Coronary artery (tissue), 2 donors: Measurements from ENCODE around the gene PRELID2.

ENCODE experiments used
- DNase-seq: peaks from one replicate; pipeline ENCODE4 v3.0.0-alpha.2; 2017; ENCODE audit warnings: low spot score
- H3K27ac ChIP-seq, 2 donors: fragments of 200-600 bp; sonication (generic); one replicate each; pipeline ENCODE4 v1.5.1; 2016 to 2019
- H3K4me3 ChIP-seq: fragments of 200-600 bp; sonication (generic); 2 replicates; pipeline ENCODE4 v1.5.1; 2016; ENCODE audit warnings: mild to moderate bottlenecking, moderate library complexity
- TF ChIP-seq, protein P1 (sequence below): fragments of 200-600 bp; sonication (generic); IDR thresholded peaks from one replicate; pipeline ENCODE4 v1.5.1; 2019; ENCODE audit warnings: antibody characterized with exemption

PRELID2 gene

DNA sequence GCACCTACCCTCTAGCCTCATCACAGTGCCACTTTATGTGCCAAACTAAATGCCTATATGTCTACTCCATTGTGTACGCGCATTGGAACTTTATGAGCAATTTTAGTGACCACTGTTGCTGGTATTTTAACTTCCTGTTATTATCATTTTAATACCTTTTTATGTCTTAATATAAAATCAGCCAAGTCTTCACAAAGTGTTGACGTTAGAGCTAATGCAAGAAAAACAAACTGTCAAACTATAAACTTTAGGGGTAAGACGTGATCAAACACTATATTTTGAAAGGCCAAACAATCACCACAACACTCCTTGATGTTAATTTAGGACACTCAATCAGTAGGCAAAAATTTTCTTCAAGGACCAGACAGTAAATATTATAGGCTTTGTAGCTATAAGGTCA, 73.9 kb downstream of the PRELID2 start:
- no peak for DNase-seq
- TF ChIP-seq, protein P1, sequence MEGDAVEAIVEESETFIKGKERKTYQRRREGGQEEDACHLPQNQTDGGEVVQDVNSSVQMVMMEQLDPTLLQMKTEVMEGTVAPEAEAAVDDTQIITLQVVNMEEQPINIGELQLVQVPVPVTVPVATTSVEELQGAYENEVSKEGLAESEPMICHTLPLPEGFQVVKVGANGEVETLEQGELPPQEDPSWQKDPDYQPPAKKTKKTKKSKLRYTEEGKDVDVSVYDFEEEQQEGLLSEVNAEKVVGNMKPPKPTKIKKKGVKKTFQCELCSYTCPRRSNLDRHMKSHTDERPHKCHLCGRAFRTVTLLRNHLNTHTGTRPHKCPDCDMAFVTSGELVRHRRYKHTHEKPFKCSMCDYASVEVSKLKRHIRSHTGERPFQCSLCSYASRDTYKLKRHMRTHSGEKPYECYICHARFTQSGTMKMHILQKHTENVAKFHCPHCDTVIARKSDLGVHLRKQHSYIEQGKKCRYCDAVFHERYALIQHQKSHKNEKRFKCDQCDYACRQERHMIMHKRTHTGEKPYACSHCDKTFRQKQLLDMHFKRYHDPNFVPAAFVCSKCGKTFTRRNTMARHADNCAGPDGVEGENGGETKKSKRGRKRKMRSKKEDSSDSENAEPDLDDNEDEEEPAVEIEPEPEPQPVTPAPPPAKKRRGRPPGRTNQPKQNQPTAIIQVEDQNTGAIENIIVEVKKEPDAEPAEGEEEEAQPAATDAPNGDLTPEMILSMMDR, result no peak
- Histone ChIP-seq H3K4me3 (no peak overlapping the region), H3K27ac (no peak overlapping the region)

DNA sequence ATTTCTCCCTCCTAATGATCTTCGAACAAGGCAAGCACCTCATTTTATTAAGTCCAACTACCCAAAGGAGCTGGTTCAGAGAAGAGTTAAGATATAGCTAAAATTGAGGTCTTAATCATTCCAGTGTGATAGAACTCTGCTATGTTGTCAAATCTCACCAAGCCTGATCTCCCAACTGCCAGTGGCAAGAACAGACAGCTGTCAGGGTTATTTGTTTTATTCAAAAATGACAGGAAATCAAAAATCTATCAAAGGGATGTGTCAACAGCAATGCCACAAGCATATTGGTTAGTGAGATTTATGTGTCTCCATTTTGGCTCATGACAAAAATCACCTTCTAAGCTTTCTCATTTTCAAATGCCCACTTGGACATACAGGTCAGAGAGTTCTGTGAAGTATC, 74.5 kb downstream of the PRELID2 start:
- H3K27ac ChIP-seq, result no peak overlapping the region
- no peak overlapping the region for H3K4me3 ChIP-seq
- TF ChIP-seq, protein P1, result no peak
- DNase-seq, result no peak

DNA sequence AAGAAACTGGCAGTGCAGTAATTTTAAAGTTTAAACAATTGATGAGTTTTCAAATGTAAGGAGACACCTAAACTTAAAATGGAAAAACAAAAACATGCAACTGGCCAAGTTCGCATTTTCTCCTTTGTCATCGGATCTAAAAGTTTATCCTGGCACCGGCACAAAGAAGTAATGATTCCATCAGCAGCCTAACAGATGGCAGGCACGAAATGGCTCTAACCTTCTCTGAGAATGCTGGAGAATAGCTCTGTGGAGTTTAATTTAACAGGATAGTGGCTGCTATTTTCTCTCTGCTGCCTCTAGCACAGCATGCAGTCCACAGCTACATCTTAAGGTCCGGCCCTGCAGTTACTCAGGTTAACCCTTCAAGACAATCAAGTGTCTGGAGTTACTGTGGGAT, 82.2 kb downstream of the PRELID2 start:
- TF ChIP-seq, protein P1, result no peak
- H3K27ac ChIP-seq, result no peak overlapping the region
- DNase-seq, result no peak
- no peak overlapping the region for H3K4me3 ChIP-seq

DNA sequence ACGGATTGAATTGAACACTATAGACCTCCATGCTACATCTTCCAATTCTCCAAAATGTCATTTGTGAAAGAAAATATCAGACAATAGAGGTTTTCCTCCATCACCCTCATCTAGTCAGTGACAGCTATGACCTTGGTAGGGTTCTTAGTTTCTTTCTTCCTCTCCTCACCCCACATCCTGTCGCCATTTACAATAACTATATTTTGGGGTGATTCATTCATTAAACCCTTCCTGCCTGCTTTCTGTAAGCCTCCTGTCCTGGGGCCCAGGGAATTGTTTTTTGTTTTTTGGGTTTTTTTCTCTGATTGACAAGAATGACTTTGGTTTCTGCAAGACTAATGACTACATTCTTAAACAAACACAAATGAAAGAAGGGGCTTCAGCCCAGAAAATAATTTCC, 82.6 kb downstream of the PRELID2 start:
- no peak overlapping the region for H3K4me3 ChIP-seq
- TF ChIP-seq, protein P1, result no peak
- DNase-seq, result no peak
- H3K27ac ChIP-seq, result no peak overlapping the region

DNA sequence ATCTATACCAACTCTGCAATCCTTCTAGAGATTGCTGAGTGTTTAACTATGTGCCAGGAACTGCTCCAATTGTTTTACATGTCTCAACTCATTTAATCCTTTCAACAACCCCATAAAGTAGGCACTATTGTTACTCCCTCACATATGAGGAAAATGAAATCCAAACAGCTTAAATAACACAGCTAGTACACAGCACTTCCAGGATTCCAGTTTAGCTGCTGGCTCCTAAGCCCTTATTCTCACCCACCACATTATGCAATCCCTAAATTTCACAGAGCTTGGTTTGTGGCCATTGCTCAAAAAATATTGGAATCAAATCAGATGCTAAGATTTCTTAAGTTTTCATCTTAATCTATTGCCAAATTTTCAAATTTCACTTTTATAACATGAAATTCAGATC, 84.9 kb downstream of the PRELID2 start:
- TF ChIP-seq, protein P1, result no peak
- no peak for DNase-seq
- no peak overlapping the region for H3K4me3 ChIP-seq
- H3K27ac ChIP-seq, result no peak overlapping the region

DNA sequence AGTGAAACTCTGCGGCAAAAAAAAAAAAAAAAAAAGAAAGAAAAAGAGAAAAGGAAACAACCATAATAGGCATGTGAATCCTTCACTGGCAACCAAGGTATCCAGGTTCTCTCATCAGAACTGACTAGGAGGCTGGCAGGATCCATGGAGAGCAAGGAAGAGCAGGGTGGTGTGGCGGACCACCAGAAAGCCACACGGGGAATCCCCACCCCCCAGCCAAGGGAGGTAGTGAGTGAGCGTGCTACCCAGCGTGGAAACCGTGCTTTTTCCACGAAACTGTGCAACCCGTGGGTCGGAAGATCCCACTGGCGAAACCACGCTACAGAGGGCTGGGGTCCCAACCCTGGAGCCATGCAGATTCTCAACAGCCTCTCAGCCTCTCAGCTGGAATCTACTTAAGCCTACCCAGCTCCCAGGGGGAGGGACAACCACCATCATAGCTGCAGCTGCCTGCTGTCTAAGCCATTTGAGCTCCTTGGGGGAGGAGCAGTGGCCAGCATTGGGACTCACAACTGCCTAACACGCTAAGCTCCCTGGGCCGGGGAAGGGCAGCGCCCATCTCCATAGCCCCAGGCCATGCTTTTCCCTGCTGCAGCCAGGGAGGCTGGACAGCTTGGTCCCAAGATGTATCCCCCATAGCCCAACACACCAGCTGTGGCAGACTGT, 91.6 kb downstream of the PRELID2 start:
- TF ChIP-seq, protein P1, result no peak
- H3K4me3 ChIP-seq, result no peak overlapping the region
- H3K27ac ChIP-seq, result no peak overlapping the region
- DNase-seq, result no peak

DNA sequence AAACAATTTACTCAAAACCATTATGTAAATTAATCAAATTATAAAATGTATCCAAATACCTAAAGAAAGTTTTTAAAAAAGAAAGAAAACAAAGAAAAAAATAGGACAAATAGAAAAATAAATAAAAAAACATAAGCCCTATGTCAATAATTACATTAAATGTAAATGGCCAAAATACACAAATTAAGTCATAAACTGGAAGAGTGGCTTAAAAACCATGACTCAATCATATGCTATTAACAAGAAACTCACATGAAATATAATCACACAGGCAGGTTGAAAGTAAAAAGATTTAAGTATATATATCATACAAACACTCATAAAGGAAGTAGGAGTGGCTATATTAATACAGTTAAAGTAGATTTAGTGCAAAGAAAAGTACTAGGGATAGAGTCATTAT, 95.3 kb downstream of the PRELID2 start:
- DNase-seq, result no peak
- TF ChIP-seq, protein P1, result no peak
- Histone ChIP-seq H3K4me3 (no peak overlapping the region), H3K27ac (no peak overlapping the region)
